Activated CD8-positive, alpha-beta memory T cell treated with anti-CD3 and anti-CD28 coated beads for 4 hours (primary cell): ENCODE data around the gene CROCC2.

ENCODE experiments used
- DNase-seq, 2 donors: peaks; one replicate each; pipeline ENCODE4 v3.0.0-alpha.2; 2020; ENCODE audit warnings: low read depth in 2 of 2

Gene CROCC2

GRCh38 chr2:240875228-240876034 lies 30.7 kb upstream of the CROCC2 start:
- no peak for DNase-seq

- DNase-seq = no peak
Observed at GRCh38 chr2:240876035-240876474, 30.1 kb upstream of the CROCC2 start.

GRCh38 chr2:240876475-240877251 lies 29.5 kb upstream of the CROCC2 start:
- DNase-seq = no peak

GRCh38 chr2:240877460-240878340 lies 28.4 kb upstream of the CROCC2 start:
- no peak for DNase-seq

- DNase-seq = no peak
Observed at GRCh38 chr2:240878341-240878936, 27.7 kb upstream of the CROCC2 start.

GRCh38 chr2:240879105-240879504 lies 27.0 kb upstream of the CROCC2 start:
- no peak for DNase-seq

- no peak for DNase-seq
Observed at GRCh38 chr2:240881913-240882312, 24.2 kb upstream of the CROCC2 start.

- no peak for DNase-seq
Observed at GRCh38 chr2:240884221-240884620, 21.9 kb upstream of the CROCC2 start.

- no peak for DNase-seq
Observed at GRCh38 chr2:240884745-240885144, 21.4 kb upstream of the CROCC2 start.

GRCh38 chr2:240885566-240885965 lies 20.6 kb upstream of the CROCC2 start:
- no peak for DNase-seq

- DNase-seq = no peak
Observed at GRCh38 chr2:240886023-240886565, 20.0 kb upstream of the CROCC2 start.

- DNase-seq = no peak
Observed at GRCh38 chr2:240886678-240887609, 19.2 kb upstream of the CROCC2 start.

- no peak for DNase-seq
Observed at GRCh38 chr2:240887631-240888030, 18.5 kb upstream of the CROCC2 start.

- no peak for DNase-seq
Observed at GRCh38 chr2:240888130-240888889, 17.8 kb upstream of the CROCC2 start.

GRCh38 chr2:240888890-240889573 lies 17.1 kb upstream of the CROCC2 start:
- no peak for DNase-seq

GRCh38 chr2:240889601-240890560 lies 16.3 kb upstream of the CROCC2 start:
- DNase-seq = no peak

GRCh38 chr2:240890691-240891090 lies 15.4 kb upstream of the CROCC2 start:
- no peak for DNase-seq
